Smooth muscle cell (in vitro differentiated cells): Measurements from ENCODE around the gene EPM2AIP1. TPM values are rescaled to one million over a fixed set of nuclear protein-coding genes. Genes with fewer than 3 reads are reported as not detected.
A peak's percentile ranks its signal among the peaks of the same experiment; 100 is the strongest.
"Not testable (repeated sequence)": the region's sequence is repeated elsewhere in the genome, so short reads cannot be mapped to it uniquely, and the experiment has no call there.

ENCODE experiments used
- DNase-seq: peaks from one replicate; lab custom pipeline; 2025; ENCODE audit not compliant: unreplicated experiment; lab: John Stamatoyannopoulos, UW
- H2AFZ ChIP-seq: fragments of 200-600 bp; sonication (generic); 2 replicates; pipeline ENCODE4 v1.6.0; 2016; ENCODE audit warnings: antibody characterized with exemption, low read depth, mild to moderate bottlenecking
- H3F3A ChIP-seq: fragments of 200-600 bp; sonication (generic); 2 replicates; pipeline ENCODE4 v1.6.0; 2017; ENCODE audit warnings: antibody characterized with exemption, low read depth
- H3K27ac ChIP-seq: fragments of 200-600 bp; sonication (generic); 2 replicates; pipeline ENCODE4 v1.5.1; 2016; ENCODE audit warnings: low read depth, mild to moderate bottlenecking
- H3K27me3 ChIP-seq: fragments of 200-600 bp; sonication (generic); 2 replicates; pipeline ENCODE4 v1.6.1; 2016; ENCODE audit warnings: low read depth, mild to moderate bottlenecking
- H3K36me3 ChIP-seq: fragments of 200-600 bp; sonication (generic); 2 replicates; pipeline ENCODE4 v1.5.1; 2016; ENCODE audit warnings: low read depth
- H3K4me1 ChIP-seq: fragments of 200-600 bp; sonication (generic); 2 replicates; pipeline ENCODE4 v1.5.1; 2016; ENCODE audit warnings: low read depth
- H3K4me2 ChIP-seq: fragments of 200-600 bp; sonication (generic); 2 replicates; pipeline ENCODE4 v1.6.0; 2016; ENCODE audit warnings: mild to moderate bottlenecking
- H3K4me3 ChIP-seq: fragments of 200-600 bp; sonication (generic); 2 replicates; pipeline ENCODE4 v1.5.1; 2016; ENCODE audit warnings: mild to moderate bottlenecking
- H3K79me2 ChIP-seq: fragments of 200-600 bp; sonication (generic); 2 replicates; pipeline ENCODE4 v1.6.0; 2016; ENCODE audit warnings: low read depth, mild to moderate bottlenecking
- H3K9ac ChIP-seq: fragments of 200-600 bp; sonication (generic); 2 replicates; pipeline ENCODE4 v1.6.0; 2016; ENCODE audit warnings: low read depth
- H3K9me3 ChIP-seq: fragments of 200-600 bp; sonication (generic); replicated peaks from 2 replicates; pipeline ENCODE4 v1.5.1; 2016; ENCODE audit warnings: low read depth
- H4K20me1 ChIP-seq: fragments of 200-600 bp; sonication (generic); 2 replicates; pipeline ENCODE4 v1.6.0; 2016; ENCODE audit warnings: low read depth
- WGBS: methylation state at CpG from one replicate; pipeline ENCODE4 v1.1.7; 2016; ENCODE audit warnings: low lambda C conversion rate; 5-methylcytosine and 5-hydroxymethylcytosine counted together
- polyA plus RNA-seq: library from polyadenylated mRNA; unstranded; fragments of >200 nt; fragmentation: Nextera tagmentation; extraction: Ambion mirVana; gene quantifications from 2 replicates; pipeline ENCODE4 v1.2.1, GENCODE V29; 2016
- total RNA-seq: library from RNA; depleted of rRNA; stranded (reverse); fragments of >200 nt; gene quantifications from 2 replicates; pipeline ENCODE4 v1.2.3, GENCODE V29; 2014
- TF ChIP-seq, protein P1 (sequence below): fragments of 200-600 bp; sonication (generic); IDR thresholded peaks from 2 replicates; pipeline ENCODE4 v1.5.1; 2017; ENCODE audit warnings: borderline replicate concordance, mild to moderate bottlenecking, antibody characterized with exemption; ENCODE audit not compliant: insufficient read depth, poor library complexity, severe bottlenecking

The EPM2AIP1 gene
- total and polyA plus RNA-seq, 2 experiments from 2014 or later = 6.5 to 18.6 TPM

DNA sequence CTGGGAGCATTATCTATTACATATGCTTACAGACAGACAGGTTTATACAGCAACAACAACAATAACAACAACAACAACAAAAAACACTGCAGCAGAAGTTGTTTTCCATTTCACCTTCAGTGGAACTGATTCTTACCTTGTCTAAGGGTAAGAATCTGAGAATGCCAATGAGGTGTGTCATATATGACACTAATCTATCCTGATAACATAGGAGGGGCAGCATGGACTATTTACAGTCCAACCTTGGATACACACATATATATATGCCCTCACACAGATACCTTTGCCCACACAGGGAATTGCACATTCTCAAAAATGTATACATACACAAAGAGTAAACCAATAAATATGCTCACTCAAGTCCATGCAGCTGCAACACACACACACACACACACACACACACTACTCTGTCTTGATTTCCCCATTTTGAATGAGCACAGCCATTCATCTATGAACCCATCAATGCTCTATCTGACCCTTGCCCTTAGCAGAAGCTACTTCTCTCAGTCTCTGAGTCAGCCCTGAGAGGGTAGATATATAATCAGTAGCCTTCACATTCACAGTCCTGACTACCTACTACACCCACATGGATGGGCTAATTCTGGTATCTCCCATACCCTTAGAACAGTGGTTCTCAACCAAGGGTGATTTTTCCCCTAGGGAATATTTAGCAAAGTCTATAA, 38.3 kb downstream of the EPM2AIP1 start:
- Histone ChIP-seq H3F3A (no peaks in the 10 kb centered on the region), H3K4me1 (no peaks in the 10 kb centered on the region), H3K4me2 (no peak overlapping the region), H2AFZ (no peak overlapping the region), H3K9me3 (no peaks in the 10 kb centered on the region), H3K9ac (no peak overlapping the region), H3K27ac (no peak overlapping the region), H3K4me3 (no peak overlapping the region), H3K36me3 (no peaks in the 10 kb centered on the region), H3K79me2 (no peaks in the 10 kb centered on the region), H3K27me3 (no peaks in the 10 kb centered on the region), H4K20me1 (no peaks in the 10 kb centered on the region)
- TF ChIP-seq, protein P1, sequence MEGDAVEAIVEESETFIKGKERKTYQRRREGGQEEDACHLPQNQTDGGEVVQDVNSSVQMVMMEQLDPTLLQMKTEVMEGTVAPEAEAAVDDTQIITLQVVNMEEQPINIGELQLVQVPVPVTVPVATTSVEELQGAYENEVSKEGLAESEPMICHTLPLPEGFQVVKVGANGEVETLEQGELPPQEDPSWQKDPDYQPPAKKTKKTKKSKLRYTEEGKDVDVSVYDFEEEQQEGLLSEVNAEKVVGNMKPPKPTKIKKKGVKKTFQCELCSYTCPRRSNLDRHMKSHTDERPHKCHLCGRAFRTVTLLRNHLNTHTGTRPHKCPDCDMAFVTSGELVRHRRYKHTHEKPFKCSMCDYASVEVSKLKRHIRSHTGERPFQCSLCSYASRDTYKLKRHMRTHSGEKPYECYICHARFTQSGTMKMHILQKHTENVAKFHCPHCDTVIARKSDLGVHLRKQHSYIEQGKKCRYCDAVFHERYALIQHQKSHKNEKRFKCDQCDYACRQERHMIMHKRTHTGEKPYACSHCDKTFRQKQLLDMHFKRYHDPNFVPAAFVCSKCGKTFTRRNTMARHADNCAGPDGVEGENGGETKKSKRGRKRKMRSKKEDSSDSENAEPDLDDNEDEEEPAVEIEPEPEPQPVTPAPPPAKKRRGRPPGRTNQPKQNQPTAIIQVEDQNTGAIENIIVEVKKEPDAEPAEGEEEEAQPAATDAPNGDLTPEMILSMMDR = no peak
- DNase-seq = no peak

DNA sequence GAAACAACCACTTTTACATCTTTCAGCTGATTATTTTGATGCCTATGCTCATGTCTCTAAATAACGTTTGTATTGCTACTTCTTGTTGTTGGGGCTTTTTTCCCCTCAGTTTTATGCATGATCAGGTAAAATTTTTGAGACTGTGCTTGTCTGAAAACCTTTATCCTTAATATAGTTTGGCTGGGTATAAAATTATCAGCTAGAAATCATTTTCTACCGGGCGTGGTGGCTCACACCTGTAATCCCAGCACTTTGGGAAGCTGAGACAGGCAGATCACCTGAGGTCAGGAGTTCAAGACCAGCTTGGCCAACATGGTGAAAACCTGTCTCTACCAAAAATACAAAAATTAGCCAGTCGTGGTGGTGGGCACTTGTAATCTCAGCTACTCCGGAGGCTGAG, 45.1 kb downstream of the EPM2AIP1 start:
- not testable (repeated sequence) for H3K4me3 ChIP-seq, H3F3A ChIP-seq, H3K79me2 ChIP-seq, H3K4me1 ChIP-seq, H4K20me1 ChIP-seq, H3K9me3 ChIP-seq, H3K27ac ChIP-seq, H3K27me3 ChIP-seq, H3K4me2 ChIP-seq, H3K9ac ChIP-seq, H3K36me3 ChIP-seq, H2AFZ ChIP-seq, DNase-seq
- 91% methylated on average over 5 of the region's 5 CpGs for WGBS

DNA sequence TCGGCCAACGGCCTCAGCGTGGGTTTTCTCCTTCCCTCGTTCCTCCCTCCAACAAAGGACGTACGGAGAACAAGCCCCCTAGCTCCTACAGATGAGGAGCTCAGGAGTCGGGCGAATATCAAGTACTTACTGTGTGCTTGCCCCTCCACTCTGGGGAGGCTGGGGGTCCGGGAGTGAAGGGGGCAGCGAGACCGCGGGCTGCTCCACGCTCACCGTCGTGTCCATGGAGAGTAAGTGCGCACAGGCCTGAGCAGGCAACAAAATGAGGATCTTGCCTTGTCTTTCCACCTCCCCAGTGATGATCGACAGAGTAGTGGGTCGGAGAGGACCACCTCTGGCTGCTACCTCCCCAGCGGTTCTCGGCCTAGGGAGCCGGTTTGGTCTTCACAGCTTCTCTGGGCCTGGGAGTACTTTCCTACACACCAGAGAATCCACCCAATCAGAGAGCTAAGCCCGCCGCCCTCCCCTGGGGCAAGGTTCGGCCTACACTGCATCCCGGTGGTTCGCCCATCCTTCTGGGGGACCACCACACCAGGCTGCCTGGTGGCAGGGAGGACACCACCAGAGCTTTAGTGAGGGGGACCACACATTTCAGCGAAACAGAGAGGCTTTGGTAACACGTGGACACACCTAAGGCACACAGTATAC, 47.5 kb downstream of the EPM2AIP1 start:
- Histone ChIP-seq H4K20me1 (no peaks in the 10 kb centered on the region), H2AFZ (peak overlapping the region; percentile 95), H3K4me3 (peak overlapping the region; percentile 69), H3K4me2 (peak overlapping the region; percentile 99), H3K27ac (no peak overlapping the region), H3K79me2 (no peaks in the 10 kb centered on the region), H3K27me3 (no peaks in the 10 kb centered on the region), H3K36me3 (no peaks in the 10 kb centered on the region), H3K9ac (no peak overlapping the region), H3K4me1 (peaks cover 3% of the 10 kb centered on the region), H3F3A (peaks cover 6% of the 10 kb centered on the region), H3K9me3 (peaks cover 3% of the 10 kb centered on the region)
- TF ChIP-seq, protein P1 = no peak
- 86% methylated on average over 28 of the region's 28 CpGs for WGBS
- no peak for DNase-seq

GRCh38 chr3:36944641-36945270, 48.2 kb downstream of the EPM2AIP1 start, which contains the start of gene TRANK1:
TSS of gene TRANK1 (minus strand) at chr3:36945054. CDS start at chr3:36944809, 245 bp downstream.
- peak within 1 kb of the TSS; percentile 95 for H2AFZ ChIP-seq
- TF ChIP-seq, protein P1 = no peak
- DNase-seq = no peak
- peak within 1 kb of the TSS; percentile 99 for H3K4me2 ChIP-seq
- peaks cover 6% of the 10 kb centered on the region for H3F3A ChIP-seq
- H3K4me1 ChIP-seq = peaks cover 3% of the 10 kb centered on the region
- no peaks in the 10 kb centered on the region for H4K20me1 ChIP-seq
- H3K9me3 ChIP-seq = peaks cover 3% of the 10 kb centered on the region
- peak within 1 kb of the TSS; percentile 69 for H3K4me3 ChIP-seq
- no peaks in the 10 kb centered on the region for H3K36me3 ChIP-seq
- H3K79me2 ChIP-seq = no peaks in the 10 kb centered on the region
- peak within 1 kb of the TSS; percentile 31 for H3K9ac ChIP-seq
- no peaks in the 10 kb centered on the region for H3K27me3 ChIP-seq
- WGBS = 4% methylated on average over 67 of the region's 68 CpGs
- H3K27ac ChIP-seq = no peak within 1 kb of the TSS
